ENCODE data around the gene PDXP.

PDXP gene

DNA sequence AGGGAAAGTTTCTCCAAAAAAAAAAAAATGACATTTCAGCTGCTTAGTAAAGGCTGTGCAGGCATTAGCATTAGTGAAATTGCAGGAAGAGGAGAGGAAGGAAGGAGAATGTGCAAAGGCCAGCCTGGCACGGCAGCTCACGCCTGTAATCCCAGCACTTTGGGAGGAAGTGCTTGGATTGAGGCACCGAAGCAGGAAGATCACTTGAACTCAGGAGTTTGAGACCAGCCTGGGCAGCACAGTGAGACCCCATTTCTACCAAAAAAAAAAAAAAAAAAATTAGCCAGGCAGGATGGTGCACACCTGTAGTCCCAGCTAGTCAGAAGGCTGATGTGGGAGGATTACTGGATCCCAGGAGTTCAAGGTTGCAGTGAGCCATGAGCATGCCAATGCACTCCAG, 46.1 kb downstream of the PDXP start:
- no peak for DNase-seq

- DNase-seq: no peak
These were observed 46.7 kb downstream of the PDXP start for GRCh38 chr22:37705205-37705604.

DNA sequence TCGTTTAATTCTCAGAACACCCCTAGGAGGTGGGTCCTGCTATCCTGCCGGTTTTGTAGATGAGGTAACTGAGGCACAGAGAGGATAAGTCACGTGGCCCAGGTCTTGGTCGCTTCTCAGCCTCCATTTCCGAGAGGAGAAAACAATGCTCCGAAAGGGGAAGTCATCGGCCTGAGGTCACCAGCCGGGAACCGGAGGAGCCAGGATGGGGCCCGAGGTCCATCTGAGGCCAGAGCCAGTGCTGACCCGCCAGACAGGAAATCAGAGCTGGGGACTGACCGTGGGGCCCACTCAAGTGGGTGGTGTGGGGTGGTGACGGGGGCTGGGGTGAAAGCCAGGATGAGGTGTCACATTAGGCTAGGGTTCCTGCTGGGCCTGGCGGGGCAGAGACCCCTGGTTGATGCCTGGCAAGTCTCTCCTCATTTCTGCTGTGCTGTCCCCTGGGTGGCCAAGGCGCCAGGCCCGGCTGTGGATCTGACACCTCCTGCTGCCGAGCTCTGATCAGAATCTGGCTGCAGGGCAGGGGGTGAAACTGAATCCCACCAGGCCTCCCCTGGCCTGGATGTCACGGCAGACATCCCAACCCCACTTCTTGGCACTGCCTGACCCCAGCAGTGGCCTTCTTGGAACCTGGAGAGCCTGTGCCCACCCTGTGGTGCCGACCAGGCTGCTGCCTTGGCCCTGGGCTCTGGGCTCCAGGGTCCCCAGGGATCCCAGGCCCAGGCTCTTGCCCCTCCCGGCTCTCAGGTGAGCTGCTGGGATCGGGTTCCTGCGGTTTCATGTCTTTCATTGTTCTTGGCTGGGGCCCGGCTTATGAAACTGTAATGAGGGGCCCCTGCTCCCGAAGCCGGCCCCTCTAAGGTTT, 50.3 kb downstream of the PDXP start:
- no peak for DNase-seq

- no peak for DNase-seq
These were observed 50.9 kb downstream of the PDXP start for GRCh38 chr22:37709445-37709765.

- DNase-seq: no peak
These were observed 52.2 kb downstream of the PDXP start for GRCh38 chr22:37710675-37711074.

DNA sequence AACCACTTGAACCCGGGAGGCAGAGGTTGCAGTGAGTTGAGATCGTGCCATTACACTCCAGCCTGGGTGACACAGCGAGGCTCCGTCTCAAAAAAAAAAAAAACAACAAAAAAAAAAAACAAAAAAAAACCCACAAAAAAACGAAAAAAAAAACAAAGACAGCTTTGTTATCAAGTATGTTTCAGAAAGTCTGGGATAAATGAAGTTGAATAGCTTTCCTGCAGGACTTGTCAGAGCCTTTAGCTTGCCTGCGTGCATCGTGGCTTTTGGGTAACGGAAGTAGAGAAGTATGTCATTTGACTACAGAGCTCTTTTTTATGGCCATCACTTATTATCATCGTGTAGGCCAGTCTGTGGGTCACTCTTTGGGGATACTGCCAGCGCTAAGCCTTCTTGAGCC, 53.0 kb downstream of the PDXP start:
- no peak for DNase-seq

- DNase-seq: no peak
These were observed 55.2 kb downstream of the PDXP start for GRCh38 chr22:37713761-37714160.

GRCh38 chr22:37714634-37715033, 56.1 kb downstream of the PDXP start:
- no peak for DNase-seq

DNA sequence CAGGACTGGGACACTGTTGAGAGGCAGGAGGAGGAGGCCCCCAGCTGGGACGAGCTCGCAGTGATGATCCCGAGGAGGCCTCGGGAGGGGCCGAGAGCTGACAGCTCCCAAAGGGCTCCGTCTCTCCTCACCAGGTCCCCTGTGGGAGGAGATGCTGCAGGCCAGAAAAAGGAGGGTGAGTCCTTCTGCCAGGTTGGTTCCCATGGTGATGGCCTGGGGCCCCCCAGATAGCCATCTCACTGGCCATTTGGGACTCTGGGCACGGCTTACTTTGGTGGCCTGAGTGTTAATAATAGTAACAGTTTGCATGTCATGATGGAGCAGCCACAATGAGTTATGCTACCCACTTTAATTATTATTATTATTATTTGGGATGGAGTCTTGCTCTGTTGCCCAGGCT, 57.2 kb downstream of the PDXP start:
- DNase-seq: no peak

Data from NCI-H524 (cell line).